DMS114 treated with DMSO at 0.1 percent for 48 hours (cell line): Measurements from ENCODE around the gene TFF3.

Experiments used
- DNase-seq: peaks from one replicate; lab custom pipeline; 2025; ENCODE audit not compliant: unreplicated experiment; lab: John Stamatoyannopoulos, UW

TFF3 gene

GRCh38 chr21:42347601-42348327, 32.6 kb upstream of the TFF3 start:
- DNase-seq: no peak

GRCh38 chr21:42346866-42347600, 31.8 kb upstream of the TFF3 start:
- no peak for DNase-seq

GRCh38 chr21:42346441-42346840, 31.2 kb upstream of the TFF3 start:
- no peak for DNase-seq

- DNase-seq: no peak
These were observed 29.4 kb upstream of the TFF3 start for GRCh38 chr21:42344631-42345030.

- no peak for DNase-seq
These were observed 28.8 kb upstream of the TFF3 start for GRCh38 chr21:42343963-42344510.

GRCh38 chr21:42343556-42343955, 28.3 kb upstream of the TFF3 start:
- no peak for DNase-seq

GRCh38 chr21:42343101-42343500, 27.9 kb upstream of the TFF3 start:
- no peak for DNase-seq

- DNase-seq: no peak
These were observed 26.8 kb upstream of the TFF3 start for GRCh38 chr21:42341776-42342542.

GRCh38 chr21:42340187-42341050, 25.2 kb upstream of the TFF3 start:
- DNase-seq: no peak

- no peak for DNase-seq
These were observed 23.8 kb upstream of the TFF3 start for GRCh38 chr21:42338729-42339715.

- DNase-seq: no peak
These were observed 22.9 kb upstream of the TFF3 start for GRCh38 chr21:42337830-42338728.

- DNase-seq: no peak
These were observed 22.1 kb upstream of the TFF3 start for GRCh38 chr21:42337276-42337675.

- DNase-seq: no peak
These were observed 20.8 kb upstream of the TFF3 start for GRCh38 chr21:42336054-42336453.

GRCh38 chr21:42332557-42333317, 17.5 kb upstream of the TFF3 start:
- DNase-seq: no peak

GRCh38 chr21:42331660-42332059, 16.5 kb upstream of the TFF3 start:
- DNase-seq: no peak

GRCh38 chr21:42330380-42331371, 15.5 kb upstream of the TFF3 start:
- DNase-seq: no peak
